Neural cell (in vitro differentiated cells): ENCODE data around the gene DMXL1. TPM values are rescaled to one million over a fixed set of nuclear protein-coding genes. Genes with fewer than 3 reads are reported as not detected.

Experiments
- H2AFZ ChIP-seq: fragments of 200-600, 300-800 bp; sonication (generic), shearing (Covaris generic); 2 replicates; pipeline ENCODE4 v1.6.0; 2014; ENCODE audit warnings: low read depth, mild to moderate bottlenecking, antibody characterized with exemption, low read length, moderate library complexity
- H3F3A ChIP-seq: fragments of 200-600 bp; shearing (Covaris generic); 2 replicates; pipeline ENCODE4 v1.6.1; 2016; ENCODE audit warnings: mild to moderate bottlenecking, moderate library complexity, mixed read lengths, antibody characterized with exemption, low read length; ENCODE audit not compliant: insufficient read depth, poor library complexity, severe bottlenecking
- H3K27ac ChIP-seq: fragments of 200-600, 300-800 bp; sonication (generic), shearing (Covaris generic); 2 replicates; pipeline ENCODE4 v1.5.1; 2014; ENCODE audit warnings: mild to moderate bottlenecking, low read length, moderate library complexity
- H3K27me3 ChIP-seq: fragments of 300-800, 200-600 bp; sonication (generic), shearing (Covaris generic); 2 replicates; pipeline ENCODE4 v1.6.0; 2014; ENCODE audit warnings: mild to moderate bottlenecking, low read depth, low read length, moderate library complexity; ENCODE audit not compliant: insufficient read depth
- H3K36me3 ChIP-seq: fragments of 300-800, 200-600 bp; sonication (generic), shearing (Covaris generic); 2 replicates; pipeline ENCODE4 v1.5.1; 2014; ENCODE audit warnings: mild to moderate bottlenecking, antibody characterized with exemption, low read length, moderate library complexity; ENCODE audit not compliant: insufficient read depth
- H3K4me2 ChIP-seq: fragments of 300-800, 200-600 bp; sonication (generic), shearing (Covaris generic); 2 replicates; pipeline ENCODE4 v1.6.0; 2014; ENCODE audit warnings: mild to moderate bottlenecking, low read length
- H3K4me3 ChIP-seq: fragments of 300-800, 200-600 bp; sonication (generic), shearing (Covaris generic); 2 replicates; pipeline ENCODE4 v1.5.1; 2014; ENCODE audit warnings: mild to moderate bottlenecking, low read length, moderate library complexity
- H3K79me2 ChIP-seq: fragments of 200-600 bp; shearing (Covaris generic); replicated peaks from 2 replicates; pipeline ENCODE4 v1.6.0; 2014; ENCODE audit warnings: mild to moderate bottlenecking, low read length, moderate library complexity; ENCODE audit not compliant: insufficient read depth
- H3K9ac ChIP-seq: fragments of 300-800, 200-600 bp; sonication (generic), shearing (Covaris generic); 2 replicates; pipeline ENCODE4 v1.6.1; 2016; ENCODE audit warnings: mild to moderate bottlenecking, low read length, mixed read lengths
- H3K9me2 ChIP-seq: fragments of 200-600 bp; shearing (Covaris generic); 2 replicates; pipeline ENCODE4 v1.6.1; 2016; ENCODE audit warnings: mild to moderate bottlenecking, low read length, mixed read lengths; ENCODE audit not compliant: insufficient read depth
- H3K9me3 ChIP-seq: fragments of 200-600, 300-800 bp; sonication (generic), shearing (Covaris generic); 2 replicates; pipeline ENCODE4 v1.6.1; 2016; ENCODE audit warnings: mild to moderate bottlenecking, mixed run types, low read length, moderate library complexity, mixed read lengths
- H4K20me1 ChIP-seq: fragments of 200-600 bp; shearing (Covaris generic); 2 replicates; pipeline ENCODE4 v1.6.1; 2016; ENCODE audit warnings: mild to moderate bottlenecking, mixed run types; ENCODE audit not compliant: insufficient read depth
- EP300 ChIP-seq: fragments of 450-650 bp; conservative IDR thresholded peaks from 2 replicates; pipeline ENCODE4 v1.6.1; 2014; ENCODE audit warnings: antibody characterized with exemption, mild to moderate bottlenecking, moderate library complexity; ENCODE audit not compliant: poor library complexity, severe bottlenecking
- EZH2 ChIP-seq: fragments of 200-600, 300-800 bp; shearing (Covaris generic), sonication (generic); IDR thresholded peaks from 2 replicates; pipeline ENCODE4 v1.6.1; 2014; ENCODE audit warnings: antibody characterized with exemption, low read length, borderline replicate concordance, mild to moderate bottlenecking; ENCODE audit not compliant: insufficient read depth, poor library complexity, severe bottlenecking
- MXI1 ChIP-seq: fragments of 450-650 bp; conservative IDR thresholded peaks from 2 replicates; pipeline ENCODE4 v1.6.1; 2014; ENCODE audit warnings: antibody characterized with exemption, mild to moderate bottlenecking; ENCODE audit not compliant: poor library complexity, severe bottlenecking
- POLR2AphosphoS5 ChIP-seq: IDR thresholded peaks from 2 replicates; pipeline ENCODE4 v1.6.1; 2012
- RAD21 ChIP-seq: fragments of 450-650 bp; conservative IDR thresholded peaks from 2 replicates; pipeline ENCODE4 v1.6.1; 2014; ENCODE audit warnings: antibody characterized with exemption, mild to moderate bottlenecking, moderate library complexity
- REST ChIP-seq: IDR thresholded peaks from 2 replicates; pipeline ENCODE4 v1.6.1; 2012; ENCODE audit warnings: borderline replicate concordance
- SMC3 ChIP-seq: fragments of 450-650 bp; conservative IDR thresholded peaks from 2 replicates; pipeline ENCODE4 v1.6.1; 2014; ENCODE audit warnings: antibody characterized with exemption, mild to moderate bottlenecking, moderate library complexity; ENCODE audit not compliant: poor library complexity
- TAF1 ChIP-seq: IDR thresholded peaks from 2 replicates; pipeline ENCODE4 v1.6.1; 2012; ENCODE audit warnings: low read depth
- polyA plus RNA-seq: library from polyadenylated mRNA; depleted of rRNA; stranded (reverse); fragments of >200 nt; gene quantifications from 2 replicates; pipeline ENCODE4 v1.2.3, GENCODE V29; 2014
- TF ChIP-seq, protein P1 (sequence below): fragments of 450-650 bp; IDR thresholded peaks from 2 replicates; pipeline ENCODE4 v1.5.1; 2014; ENCODE audit warnings: antibody characterized with exemption, mild to moderate bottlenecking, moderate library complexity; ENCODE audit not compliant: poor library complexity, severe bottlenecking

Gene DMXL1
- polyA plus RNA-seq, 1 donor from 2014 or later = 46.9 TPM

DNA sequence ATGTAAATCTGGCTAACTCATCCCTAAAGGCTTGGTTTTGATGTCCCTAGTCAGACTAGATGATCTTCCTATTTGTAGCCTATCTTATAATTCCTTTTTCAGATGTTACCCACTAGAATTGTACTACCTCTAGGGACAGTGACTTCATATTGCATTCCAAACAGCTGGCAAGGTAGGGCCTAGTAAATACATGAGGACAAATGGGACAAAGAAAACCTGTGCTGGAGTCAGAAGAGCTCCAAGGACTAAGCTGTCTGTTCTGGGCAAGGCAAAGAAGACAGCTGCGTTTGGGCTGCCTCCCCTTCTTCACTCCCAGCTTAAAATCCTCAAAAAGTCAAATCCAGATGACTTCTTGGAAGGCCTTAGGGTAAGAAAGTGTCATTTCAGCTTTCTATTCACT lies 10.0 kb downstream of the DMXL1 start:
- Histone ChIP-seq H3K27ac (no peak overlapping the region), H3K27me3 (no peaks in the 10 kb centered on the region), H4K20me1 (no peaks in the 10 kb centered on the region), H3K9me2 (no peaks in the 10 kb centered on the region), H3K9ac (no peak overlapping the region), H2AFZ (no peak overlapping the region), H3K4me3 (no peak overlapping the region), H3F3A (no peaks in the 10 kb centered on the region), H3K36me3 (peaks cover 4% of the 10 kb centered on the region), H3K9me3 (no peaks in the 10 kb centered on the region), H3K4me2 (no peak overlapping the region), H3K79me2 (peaks cover 19% of the 10 kb centered on the region)
- TF ChIP-seq TAF1 (no peak), EZH2 (no peak), POLR2AphosphoS5 (no peak)

- no peaks in the 10 kb centered on the region for H4K20me1 ChIP-seq
- TF ChIP-seq REST (no peak), SMC3 (no peak), TAF1 (no peak), MXI1 (no peak), POLR2AphosphoS5 (no peak), EZH2 (no peak), EP300 (no peak), RAD21 (no peak)
- TF ChIP-seq, protein P1, sequence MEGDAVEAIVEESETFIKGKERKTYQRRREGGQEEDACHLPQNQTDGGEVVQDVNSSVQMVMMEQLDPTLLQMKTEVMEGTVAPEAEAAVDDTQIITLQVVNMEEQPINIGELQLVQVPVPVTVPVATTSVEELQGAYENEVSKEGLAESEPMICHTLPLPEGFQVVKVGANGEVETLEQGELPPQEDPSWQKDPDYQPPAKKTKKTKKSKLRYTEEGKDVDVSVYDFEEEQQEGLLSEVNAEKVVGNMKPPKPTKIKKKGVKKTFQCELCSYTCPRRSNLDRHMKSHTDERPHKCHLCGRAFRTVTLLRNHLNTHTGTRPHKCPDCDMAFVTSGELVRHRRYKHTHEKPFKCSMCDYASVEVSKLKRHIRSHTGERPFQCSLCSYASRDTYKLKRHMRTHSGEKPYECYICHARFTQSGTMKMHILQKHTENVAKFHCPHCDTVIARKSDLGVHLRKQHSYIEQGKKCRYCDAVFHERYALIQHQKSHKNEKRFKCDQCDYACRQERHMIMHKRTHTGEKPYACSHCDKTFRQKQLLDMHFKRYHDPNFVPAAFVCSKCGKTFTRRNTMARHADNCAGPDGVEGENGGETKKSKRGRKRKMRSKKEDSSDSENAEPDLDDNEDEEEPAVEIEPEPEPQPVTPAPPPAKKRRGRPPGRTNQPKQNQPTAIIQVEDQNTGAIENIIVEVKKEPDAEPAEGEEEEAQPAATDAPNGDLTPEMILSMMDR = no peak
- no peak overlapping the region for H3K27ac ChIP-seq
- H2AFZ ChIP-seq = no peak overlapping the region
- H3K9ac ChIP-seq = no peak overlapping the region
- H3F3A ChIP-seq = no peaks in the 10 kb centered on the region
- H3K9me2 ChIP-seq = no peaks in the 10 kb centered on the region
- H3K27me3 ChIP-seq = no peaks in the 10 kb centered on the region
- no peaks in the 10 kb centered on the region for H3K9me3 ChIP-seq
- no peak overlapping the region for H3K4me2 ChIP-seq
- no peak overlapping the region for H3K4me3 ChIP-seq
- peaks cover 26% of the 10 kb centered on the region for H3K79me2 ChIP-seq
- peaks cover 4% of the 10 kb centered on the region for H3K36me3 ChIP-seq
Measured at GRCh38 chr5:119082691-119083090, 11.8 kb downstream of the DMXL1 start.

DNA sequence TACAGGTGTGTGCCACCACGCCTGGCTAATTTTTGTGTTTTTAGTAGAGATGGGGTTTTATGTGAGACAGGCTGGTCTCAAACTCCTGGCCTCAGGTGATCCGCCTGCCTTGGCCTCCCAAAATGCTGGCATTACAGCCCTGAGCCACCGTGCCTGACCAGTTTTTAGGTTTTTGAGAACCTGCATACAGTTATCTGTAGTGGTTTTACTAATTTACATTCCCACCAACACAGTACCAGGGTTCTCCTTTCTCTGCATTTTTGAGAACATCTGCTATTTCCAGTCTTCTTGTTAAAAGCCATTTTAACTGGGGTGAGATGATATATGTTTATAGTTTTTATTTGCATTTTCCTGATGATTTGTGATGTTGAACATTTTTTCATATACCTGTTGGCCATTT lies 12.8 kb downstream of the DMXL1 start:
- no peaks in the 10 kb centered on the region for H3K27me3 ChIP-seq
- H3F3A ChIP-seq = no peaks in the 10 kb centered on the region
- no peak overlapping the region for H3K27ac ChIP-seq
- no peak overlapping the region for H2AFZ ChIP-seq
- H3K36me3 ChIP-seq = peaks cover 4% of the 10 kb centered on the region
- no peak overlapping the region for H3K4me3 ChIP-seq
- H3K9ac ChIP-seq = no peak overlapping the region
- H3K9me3 ChIP-seq = no peaks in the 10 kb centered on the region
- H3K79me2 ChIP-seq = peaks cover 30% of the 10 kb centered on the region
- no peak overlapping the region for H3K4me2 ChIP-seq
- H3K9me2 ChIP-seq = no peaks in the 10 kb centered on the region
- no peak for TF ChIP-seq POLR2AphosphoS5
- TF ChIP-seq SMC3 = no peak
- TF ChIP-seq EP300 = no peak
- TF ChIP-seq RAD21 = no peak
- no peak for TF ChIP-seq EZH2
- TF ChIP-seq TAF1 = no peak
- no peak for TF ChIP-seq MXI1
- no peak for TF ChIP-seq REST
- TF ChIP-seq, protein P1 = no peak
- no peaks in the 10 kb centered on the region for H4K20me1 ChIP-seq
